GM15510 (cell line): ENCODE measurements around the gene TRIM37.

Source experiments
- POLR2A ChIP-seq: IDR thresholded peaks from 3 replicates; pipeline ENCODE4 v1.6.1; 2011; ENCODE audit warnings: borderline replicate concordance; ENCODE audit not compliant: insufficient read length; ENCODE audit errors: extremely low read depth

Gene TRIM37

DNA sequence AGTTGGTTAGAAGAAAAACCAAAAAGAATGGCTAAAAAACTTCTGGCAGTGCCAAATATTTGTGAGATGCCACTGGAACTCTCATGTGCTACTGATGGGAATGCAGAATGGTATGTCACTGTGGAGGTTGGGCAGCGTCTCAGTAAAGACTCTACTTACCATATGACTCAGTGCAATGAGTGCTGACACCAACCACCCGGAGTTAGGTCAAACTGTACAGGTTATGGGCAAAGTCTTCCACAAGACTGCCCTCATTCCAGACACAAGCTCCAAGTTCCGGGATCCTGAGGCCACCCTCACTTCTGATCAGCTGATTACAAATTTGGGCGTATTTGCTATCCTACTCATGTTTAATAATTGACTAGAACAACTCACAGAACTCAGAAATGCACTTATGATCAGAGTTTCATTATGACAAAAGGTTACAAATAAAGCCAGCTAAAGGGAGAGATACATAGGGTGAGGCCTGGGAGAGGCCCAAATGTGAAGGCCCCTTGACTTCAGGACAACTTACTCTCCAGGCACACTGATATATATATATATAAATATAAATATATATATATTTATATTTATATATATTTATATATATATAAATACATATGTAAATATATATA, 114.9 kb downstream of the TRIM37 start:
- no peak for TF ChIP-seq POLR2A

DNA sequence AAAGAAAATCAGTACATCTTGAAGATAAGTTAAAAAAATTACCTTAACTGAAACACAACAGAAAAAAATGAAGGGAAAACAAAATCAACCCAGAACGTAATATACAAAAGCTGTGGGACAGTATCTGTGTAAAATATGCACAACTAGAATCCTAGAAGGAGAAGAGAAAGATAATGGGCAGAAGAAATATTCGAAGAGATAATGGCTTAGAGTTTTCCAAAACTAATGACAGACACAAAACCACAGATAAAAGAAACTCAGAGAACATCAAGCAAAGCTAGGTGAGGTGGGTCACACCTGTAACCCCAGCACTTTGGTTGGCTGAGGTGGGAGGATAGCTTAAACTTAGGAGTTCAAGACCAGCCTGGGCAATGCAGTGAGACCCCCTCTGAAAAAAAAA, 117.1 kb downstream of the TRIM37 start:
- TF ChIP-seq POLR2A: no peak

DNA sequence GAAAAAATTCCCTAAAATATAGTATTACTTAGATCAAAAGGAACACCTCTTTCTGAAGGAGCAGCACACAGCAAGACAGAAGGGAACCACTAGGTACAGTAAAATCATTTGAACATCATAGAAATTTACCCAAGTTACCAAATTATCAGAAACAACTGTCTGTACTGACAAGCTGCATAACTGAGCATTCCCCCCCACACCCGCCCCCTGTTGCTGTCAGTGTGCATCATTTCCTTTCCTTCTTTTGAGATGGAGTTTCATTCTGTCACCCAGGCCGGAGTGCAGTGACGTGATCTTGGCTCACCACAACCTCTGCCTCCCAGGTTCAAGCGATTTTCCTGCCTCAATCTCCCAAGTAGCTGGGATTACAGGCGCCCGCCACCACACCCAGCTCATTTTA, 120.7 kb downstream of the TRIM37 start:
- no peak for TF ChIP-seq POLR2A

DNA sequence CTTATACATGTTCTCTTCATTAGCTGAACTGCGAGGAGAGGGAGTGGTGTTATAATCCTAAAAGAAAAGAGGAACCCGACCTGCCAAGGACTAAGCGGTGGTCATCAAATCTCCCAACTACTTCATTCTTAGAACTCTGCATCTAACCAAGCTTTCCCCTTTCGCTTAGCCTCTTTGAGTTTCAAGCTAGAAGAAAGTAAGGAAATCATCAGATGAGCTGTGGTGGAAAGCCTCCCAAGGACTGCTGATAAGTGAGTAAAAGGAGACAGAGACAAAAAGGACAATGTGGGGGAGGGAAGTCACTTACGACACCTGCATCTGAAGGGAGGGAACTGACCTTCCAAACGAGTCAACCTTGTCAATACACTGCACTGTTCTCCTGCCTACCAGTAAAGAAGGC, 121.3 kb downstream of the TRIM37 start:
- no peak for TF ChIP-seq POLR2A

DNA sequence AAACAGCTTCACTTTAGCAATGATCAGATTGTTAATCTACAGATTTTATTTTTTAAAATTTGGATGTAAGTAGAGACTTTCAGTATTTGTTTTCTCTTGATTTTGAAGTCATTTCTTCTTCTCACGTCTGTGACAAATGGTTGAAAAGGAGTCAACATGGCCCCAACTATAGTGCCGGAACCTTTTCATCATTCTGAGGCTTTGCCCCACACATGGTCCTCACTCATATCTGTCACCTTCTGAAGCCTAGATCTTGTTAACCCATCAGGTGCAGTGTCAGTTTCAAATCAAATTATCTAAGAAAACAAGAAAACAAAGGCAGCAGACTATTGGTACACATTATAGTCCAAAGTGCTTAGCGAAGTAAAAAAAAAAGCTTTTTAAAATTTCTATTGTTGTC, 124.1 kb downstream of the TRIM37 start:
- TF ChIP-seq POLR2A: no peak

DNA sequence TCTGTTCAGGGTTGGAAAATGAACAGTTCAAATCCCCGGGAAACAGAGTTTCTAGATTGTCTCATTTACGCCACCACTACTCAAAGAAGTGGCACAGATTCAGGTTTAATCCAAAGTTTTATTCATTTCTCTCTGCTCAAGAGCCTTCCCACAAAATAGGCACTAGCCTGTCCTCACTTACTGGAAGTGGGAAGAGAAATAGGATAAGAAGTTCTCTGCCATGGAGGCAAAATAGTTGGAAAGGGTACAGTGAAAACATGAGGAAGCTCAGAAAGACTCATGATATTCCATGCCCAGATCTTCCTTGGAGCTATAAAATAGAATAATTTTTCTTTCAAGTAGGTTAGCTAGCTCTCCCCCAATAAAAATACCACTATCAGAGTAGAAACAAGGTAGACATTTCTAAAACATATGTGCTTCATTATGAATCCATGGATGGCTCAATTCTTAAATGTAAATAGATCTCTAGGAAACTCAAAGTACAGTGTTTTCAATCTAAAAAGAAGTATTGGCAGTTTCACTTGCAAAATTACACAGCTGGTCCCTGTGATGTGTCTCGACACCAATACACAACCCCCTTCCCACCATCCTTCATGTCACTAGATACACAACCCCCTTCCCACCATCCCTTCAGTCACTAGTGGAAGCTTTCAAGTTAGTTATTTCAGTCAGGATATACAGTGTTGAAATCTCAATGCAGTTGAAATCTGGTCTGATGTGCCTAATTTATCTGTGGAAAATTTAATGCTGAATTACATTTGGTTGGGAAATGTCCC, 125.8 kb downstream of the TRIM37 start:
- TF ChIP-seq POLR2A: no peak

DNA sequence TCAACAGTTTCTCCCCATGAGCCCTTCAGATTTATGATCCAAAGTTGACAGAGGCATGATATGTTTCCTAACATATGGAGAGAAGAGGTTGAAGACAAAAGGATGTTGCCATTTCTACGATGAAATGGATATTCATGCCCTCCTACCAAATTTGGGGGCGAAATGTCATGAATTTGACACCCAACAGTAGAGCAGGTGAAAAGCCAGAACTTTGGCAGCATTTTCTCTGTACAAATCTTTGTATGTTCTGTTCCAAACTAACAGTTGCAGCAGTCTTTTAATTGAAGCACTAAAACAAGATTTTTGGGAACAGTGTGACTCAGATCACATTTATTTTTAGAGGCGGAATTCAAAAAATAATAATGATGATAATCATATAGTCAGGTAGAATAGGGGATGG, 130.1 kb downstream of the TRIM37 start:
- no peak for TF ChIP-seq POLR2A

DNA sequence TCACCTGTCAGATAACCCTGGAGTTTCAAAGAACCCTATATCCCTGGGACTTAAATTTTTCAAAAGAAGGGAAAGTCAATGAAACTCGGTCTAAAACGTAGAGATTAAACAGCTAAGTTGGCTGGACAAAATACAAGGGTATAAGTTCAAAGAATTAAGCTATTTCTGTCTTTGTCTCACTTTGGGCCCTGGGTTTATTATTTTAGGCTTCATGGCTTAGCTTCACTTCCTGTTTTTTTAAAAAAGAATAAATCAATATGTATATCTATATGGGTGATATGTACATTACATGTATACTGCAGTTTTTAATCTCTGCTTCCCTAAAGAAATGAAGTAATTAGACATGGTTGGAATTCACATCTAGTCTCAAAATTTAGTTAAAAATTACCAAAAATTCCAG, 132.3 kb downstream of the TRIM37 start:
- TF ChIP-seq POLR2A: no peak

DNA sequence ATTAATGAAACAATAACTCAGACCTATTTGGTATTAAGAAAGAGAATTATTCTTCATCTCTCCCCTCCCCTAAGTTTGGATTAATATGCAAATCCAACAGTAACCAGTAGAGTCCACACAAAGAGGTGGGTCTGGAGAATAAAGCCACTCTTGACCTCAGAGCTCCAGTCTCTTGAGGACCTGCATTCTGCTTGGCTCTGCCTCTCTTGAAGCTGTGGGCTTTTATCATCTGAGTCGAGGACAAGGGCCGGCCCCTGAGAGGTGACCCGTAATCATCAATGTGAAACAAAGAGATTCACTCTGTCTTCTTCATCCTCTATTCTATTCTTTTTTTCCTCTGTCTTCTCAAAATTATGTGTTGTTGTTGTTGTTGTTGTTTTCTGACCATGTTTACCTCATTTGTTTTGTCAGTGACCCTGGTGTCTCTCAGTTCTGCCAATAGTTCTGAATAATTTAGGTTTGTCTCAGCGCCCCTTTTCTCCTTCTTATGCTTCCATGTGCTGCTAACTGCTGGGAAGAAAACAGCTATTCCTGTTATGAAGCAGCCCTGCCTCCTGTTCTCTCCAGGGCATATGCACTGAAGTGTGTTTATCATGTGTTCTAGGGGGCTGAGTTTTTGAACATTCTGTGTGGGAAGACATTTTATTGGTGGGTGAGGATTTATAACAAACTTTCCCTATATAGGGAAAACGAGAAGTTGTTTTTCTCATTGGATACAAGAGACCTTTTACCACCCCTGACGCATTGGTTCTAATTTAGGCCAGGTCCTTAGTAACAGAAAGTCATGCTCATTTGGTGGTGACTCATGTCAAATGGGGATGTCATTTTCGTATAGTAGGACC, 135.8 kb downstream of the TRIM37 start:
- TF ChIP-seq POLR2A: no peak

DNA sequence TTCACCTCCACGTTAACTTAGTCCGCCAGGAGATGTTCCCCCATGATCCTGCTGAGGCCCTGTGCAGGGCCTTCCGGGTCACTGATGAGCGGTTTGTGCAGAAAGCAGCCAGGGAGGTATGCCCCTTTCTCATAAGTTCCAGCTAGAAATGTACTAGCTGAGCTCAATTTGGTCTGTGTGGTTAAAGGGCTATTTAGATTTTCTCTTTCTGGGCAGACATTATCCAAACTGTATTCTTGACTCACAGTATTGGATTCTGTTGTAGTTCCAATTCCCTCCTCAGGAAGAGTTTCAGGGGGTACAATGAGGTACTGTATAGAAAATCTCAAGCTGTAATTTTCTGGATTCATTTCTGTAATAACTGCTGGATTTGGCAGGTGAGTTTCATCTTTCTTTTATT, 137.1 kb downstream of the TRIM37 start:
- no peak for TF ChIP-seq POLR2A

DNA sequence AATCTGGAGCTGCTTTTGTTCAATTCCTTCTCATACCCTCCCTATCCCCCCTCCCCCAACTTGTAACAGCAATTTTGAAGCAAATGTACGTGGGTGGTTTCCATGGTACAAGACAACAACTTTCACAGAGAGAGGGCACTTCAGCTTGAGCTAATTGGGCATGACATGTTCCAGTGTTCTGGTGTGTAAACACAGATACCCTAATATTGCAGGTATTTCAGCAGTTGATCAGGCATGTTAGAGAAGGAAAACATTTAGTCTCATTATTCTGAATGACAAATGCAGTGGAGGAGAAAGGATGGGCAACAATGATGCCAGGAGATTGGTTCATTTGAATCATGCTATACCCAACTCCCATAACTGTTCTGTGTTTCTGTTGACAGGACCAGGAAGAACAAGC, 137.5 kb downstream of the TRIM37 start:
- TF ChIP-seq POLR2A: no peak

DNA sequence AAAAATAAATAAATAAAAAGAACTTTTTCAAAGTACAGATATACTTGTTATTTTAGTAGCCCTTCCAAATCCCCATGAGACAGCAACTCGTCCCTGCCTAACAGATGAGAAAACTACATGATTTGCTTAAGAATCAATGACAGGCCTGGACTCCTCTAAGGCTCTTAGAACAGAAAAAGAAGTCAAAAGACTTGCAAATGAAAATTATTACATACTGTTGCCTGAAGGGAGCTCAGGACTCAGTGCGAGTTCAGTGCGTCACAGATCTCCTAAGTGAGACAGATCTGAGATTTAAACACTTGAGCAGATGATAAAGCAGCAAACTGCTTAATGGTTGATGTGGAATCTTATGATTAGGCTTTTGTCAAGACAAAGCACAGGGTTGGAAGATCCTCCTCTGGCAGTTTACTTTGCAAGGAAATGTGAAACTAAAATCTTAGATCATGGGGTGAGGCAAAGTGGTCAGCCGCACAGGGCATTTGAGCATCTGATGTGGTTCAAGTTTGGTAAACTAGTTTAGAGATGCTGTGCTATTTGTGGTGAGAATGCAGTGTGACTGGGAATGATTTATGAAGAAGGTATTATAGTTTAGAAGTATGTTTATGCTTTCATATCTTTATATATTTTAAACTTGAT, 138.1 kb downstream of the TRIM37 start:
- no peak for TF ChIP-seq POLR2A

DNA sequence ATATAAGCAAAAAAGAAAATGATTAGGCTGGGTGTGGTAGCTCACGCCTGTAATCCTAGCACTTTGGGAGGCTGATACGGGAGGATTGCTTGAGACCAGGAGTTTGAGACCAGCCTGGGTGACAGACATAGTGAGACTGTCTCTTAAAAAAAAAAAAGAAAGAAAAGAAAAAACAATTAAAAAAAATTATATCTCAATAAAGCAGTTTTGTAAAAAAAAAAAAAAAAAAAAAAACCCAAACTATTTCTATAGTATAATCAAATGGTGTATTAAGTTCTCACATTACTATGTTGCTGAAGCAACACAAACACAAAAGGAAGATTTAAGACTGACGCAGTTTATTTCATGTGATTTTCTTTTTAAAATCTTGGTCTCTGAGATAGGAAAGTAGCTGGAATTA, 140.5 kb downstream of the TRIM37 start:
- TF ChIP-seq POLR2A: no peak

DNA sequence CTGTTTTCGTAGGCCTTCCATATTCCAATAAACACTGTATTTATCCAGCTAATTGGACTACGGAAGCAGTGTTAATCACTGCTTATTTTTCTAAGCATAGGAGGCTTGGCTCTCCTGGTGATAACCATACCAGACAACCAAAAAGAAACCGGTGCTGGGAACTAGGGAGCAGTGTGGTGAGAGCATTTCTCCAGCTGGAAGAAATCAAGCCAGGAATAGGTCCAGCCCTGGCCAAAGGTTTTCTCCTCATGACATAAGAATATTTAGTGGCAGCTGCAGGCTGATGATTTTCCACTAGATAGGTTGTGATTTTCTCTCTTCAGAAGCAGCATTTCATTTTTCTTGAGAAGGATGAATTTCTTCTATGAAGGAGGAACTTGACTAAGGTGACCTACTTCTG, 141.5 kb downstream of the TRIM37 start:
- TF ChIP-seq POLR2A: no peak

DNA sequence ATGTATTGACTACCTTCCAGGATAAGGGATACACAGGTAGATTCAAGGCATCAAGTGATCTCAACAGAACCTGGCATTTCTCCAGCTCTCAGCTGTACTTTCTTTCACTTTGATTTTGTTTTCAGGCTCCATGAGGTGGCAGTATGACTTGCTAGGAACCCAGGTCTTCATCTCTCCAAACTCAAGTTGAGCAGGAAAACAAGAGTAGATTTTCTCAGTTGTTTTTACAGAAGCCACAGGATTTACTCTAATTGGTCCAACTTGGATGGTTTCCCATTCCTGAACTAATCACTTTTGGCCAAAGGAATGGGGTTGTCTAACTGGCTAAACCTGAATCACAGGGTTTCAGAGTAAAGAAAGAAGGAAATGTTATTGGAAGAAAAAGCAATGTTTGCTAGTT, 146.6 kb downstream of the TRIM37 start:
- no peak for TF ChIP-seq POLR2A
